Right lobe of liver (tissue), 6 donors: ENCODE results near the gene XPO6. TPM values are rescaled to one million over a fixed set of nuclear protein-coding genes. Genes with fewer than 3 reads are reported as not detected.

ENCODE experiments used
- ATAC-seq, 4 donors: fragments of 200-7000 bp; cut with Tn5 transposase; one replicate each; pipeline ENCODE4 v1.9.1; 2020; ENCODE audit warnings: mild to moderate bottlenecking in 4 of 4, moderate library complexity in 4 of 4
- DNase-seq, 3 donors: peaks; one replicate each; pipeline ENCODE4 v3.0.0-alpha.2; 2020
- H3K27ac ChIP-seq, 3 donors: fragments of 200-600 bp; one replicate each; pipeline ENCODE4 v1.8.0; 2022
- H3K27me3 ChIP-seq, 2 donors: fragments of 200-600 bp; one replicate each; pipeline ENCODE4 v1.8.0; 2022
- H3K36me3 ChIP-seq, 4 donors: fragments of 200-600 bp; sonication (generic) in 1 of 4; one replicate each; pipeline versions ENCODE4 v1.5.1 to v1.8.0; 2017 to 2022; ENCODE audit warnings: control low read depth in 1 of 4
- H3K4me1 ChIP-seq, 4 donors: fragments of 200-600 bp; sonication (generic) in 1 of 4; one replicate each; pipeline versions ENCODE4 v1.5.1 to v1.8.0; 2017 to 2022; ENCODE audit warnings: control low read depth in 1 of 4
- H3K4me3 ChIP-seq, 3 donors: fragments of 200-600 bp; one replicate each; pipeline ENCODE4 v1.8.0; 2022
- H3K9me3 ChIP-seq, 4 donors: fragments of 200-600 bp; sonication (generic) in 1 of 4; one replicate each; pipeline versions ENCODE4 v1.5.1 to v1.8.0; 2017 to 2022; ENCODE audit warnings: control low read depth in 1 of 4
- CTCF ChIP-seq, 4 donors: fragments of 200-600 bp in 3 of 4; fragments of 450-650 bp in 1 of 4; IDR thresholded peaks; one replicate each; pipeline versions ENCODE4 v1.5.1 to v1.8.0; 2016 to 2022; ENCODE audit warnings: antibody characterized with exemption in 4 of 4, mild to moderate bottlenecking in 2 of 4
- POLR2A ChIP-seq: fragments of 450-650 bp; IDR thresholded peaks from one replicate; pipeline ENCODE4 v1.6.1; 2017; ENCODE audit warnings: antibody characterized with exemption, mild to moderate bottlenecking
- WGBS: methylation state at CpG from one replicate; pipeline ENCODE4 v1.1.6; 2018; ENCODE audit warnings: low coverage, low lambda C conversion rate; ENCODE audit not compliant: insufficient coverage; ENCODE audit errors: missing lambda C conversion rate; 5-methylcytosine and 5-hydroxymethylcytosine counted together
- intact Hi-C, 2 donors: fragments of 100-400 bp; cut with DNase I; formaldehyde crosslinking; loops; one replicate each; pipeline versions ENCODE4 v1.11.2 to v1.14.1; 2022
- total RNA-seq, 6 experiments: library from RNA; depleted of rRNA in 2 of 6; stranded (reverse); fragments of >200 nt in 2 of 6; fragmentation: NEBNext Ultra II Directional in 3 of 6; extraction: Animal tissue kit (Norgen Biotek cat#: 25700) in 3 of 6; gene quantifications; one replicate each; pipeline versions ENCODE4 v1.1.0 to v1.2.4, GENCODE V29; 2016 to 2023
- donor health status: DM: no; HTN: yes; CAD: no.
- donor health status: DM: no; HTN: no; CAD: no.
- donor health status: DM: no; HTN: no; CAD: no.
- donor health status: DM: no; HTN: yes; CAD: no.
- donor health status: DM: no; HTN: yes; CAD: no.

Gene XPO6
- total RNA-seq, 6 experiments from 2014 or later: 41.8 to 62.1 (median 51.3) TPM

GRCh38 chr16:28185696-28186095, 26.1 kb downstream of the XPO6 start:
- no peaks in the 10 kb centered on the region for H3K36me3 ChIP-seq
- no peaks in the 10 kb centered on the region for H3K9me3 ChIP-seq
- intact Hi-C loops: no loop called here
- H3K27ac ChIP-seq: no peak overlapping the region
- no peak overlapping the region for H3K4me3 ChIP-seq
- H3K27me3 ChIP-seq: no peaks in the 10 kb centered on the region
- DNase-seq: no peak
- whole genome bisulfite sequencing: no CpG with 5 or more reads among the region's 1 CpG
- peaks cover 0 to 10% (median 7%) of the 10 kb centered on the region in 4 donors for H3K4me1 ChIP-seq
- no peak for ATAC-seq
- TF ChIP-seq POLR2A (no peak), CTCF (IDR thresholded peaks at IDR 0.05) (no peak)

- no peaks in the 10 kb centered on the region for H3K36me3 ChIP-seq
- peaks cover 0 to 10% (median 7%) of the 10 kb centered on the region in 4 donors for H3K4me1 ChIP-seq
- no peaks in the 10 kb centered on the region for H3K27me3 ChIP-seq
- intact Hi-C loops: no loop called here
- no peak overlapping the region for H3K27ac ChIP-seq
- no peak overlapping the region for H3K4me3 ChIP-seq
- ATAC-seq: no peak
- TF ChIP-seq POLR2A (no peak), CTCF (IDR thresholded peaks at IDR 0.05) (no peak)
- no peaks in the 10 kb centered on the region for H3K9me3 ChIP-seq
- 94% methylated on average over 2 of the region's 2 CpGs for WGBS
- DNase-seq: no peak
These were observed 27.1 kb downstream of the XPO6 start for GRCh38 chr16:28184625-28185024.

- 88% methylated on average over 4 of the region's 4 CpGs for WGBS
These were observed 27.8 kb downstream of the XPO6 start for GRCh38 chr16:28183930-28184329.

DNA sequence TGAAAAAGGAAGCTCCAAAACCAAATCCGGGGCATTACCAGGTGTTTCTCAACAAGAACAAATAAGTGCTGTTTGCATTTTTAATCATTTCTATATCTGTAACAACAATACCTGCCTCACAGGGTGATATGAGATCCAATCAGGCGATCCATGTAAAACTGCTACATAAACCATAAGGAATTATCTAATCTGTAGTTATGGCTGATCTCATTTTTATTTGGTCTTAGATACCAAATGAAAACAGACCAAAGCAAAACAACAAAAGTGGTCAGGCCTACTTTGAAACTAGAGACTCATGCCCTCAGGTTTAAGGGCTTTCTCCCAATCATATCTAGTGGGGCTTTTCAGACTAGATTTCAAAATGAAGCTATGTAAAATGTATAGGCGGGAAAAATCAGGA, 28.3 kb downstream of the XPO6 start:
- no peaks in the 10 kb centered on the region for H3K36me3 ChIP-seq
- H3K9me3 ChIP-seq: no peaks in the 10 kb centered on the region
- H3K27ac ChIP-seq: no peak overlapping the region
- WGBS: 62% methylated on average over 3 of the region's 3 CpGs
- DNase-seq (no peak), ATAC-seq (no peak)
- TF ChIP-seq POLR2A (no peak), CTCF (IDR thresholded peaks at IDR 0.05) (no peak)
- peaks cover 0 to 10% (median 7%) of the 10 kb centered on the region in 4 donors for H3K4me1 ChIP-seq
- no peak overlapping the region for H3K4me3 ChIP-seq
- H3K27me3 ChIP-seq: no peaks in the 10 kb centered on the region
- intact Hi-C loops: no loop called here

More at GRCh38 chr16:28183930-28184329, 27.8 kb downstream of the XPO6 start:
- Histone ChIP-seq H3K27ac (no peak overlapping the region), H3K27me3 (no peaks in the 10 kb centered on the region), H3K4me3 (no peak overlapping the region), H3K9me3 (no peaks in the 10 kb centered on the region), H3K36me3 (no peaks in the 10 kb centered on the region), H3K4me1 (peaks cover 0 to 10% (median 7%) of the 10 kb centered on the region in 4 donors)
- no peak for ATAC-seq
- intact Hi-C loops: no loop called here
- DNase-seq: no peak
- TF ChIP-seq CTCF (IDR thresholded peaks at IDR 0.05) (no peak), POLR2A (no peak)

DNA sequence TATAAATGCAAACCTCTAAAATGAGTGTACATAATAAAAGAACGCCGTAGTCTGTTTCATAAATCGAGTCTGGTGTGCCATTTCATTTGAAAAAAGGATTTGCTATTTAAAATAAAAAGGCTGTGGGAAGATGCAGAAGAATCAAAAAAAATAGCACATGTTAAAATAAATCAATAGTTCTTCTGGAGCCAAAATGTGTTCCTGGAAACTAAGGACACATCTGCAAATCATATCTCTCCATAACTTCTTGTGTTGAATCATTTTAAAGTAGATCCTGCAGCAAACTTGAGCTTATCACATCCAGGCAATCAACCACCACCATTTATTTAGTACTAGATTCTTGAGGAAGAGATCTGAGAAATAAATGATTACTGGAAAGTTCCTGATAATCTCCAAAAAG, 29.0 kb downstream of the XPO6 start:
- WGBS: 89% methylated on average over 3 of the region's 3 CpGs
- intact Hi-C loops: no loop called here
- no peak for TF ChIP-seq POLR2A
- TF ChIP-seq CTCF (IDR thresholded peaks at IDR 0.05): no peak
- H3K4me3 ChIP-seq: no peak overlapping the region
- H3K27me3 ChIP-seq: no peaks in the 10 kb centered on the region
- peaks cover 0 to 10% (median 7%) of the 10 kb centered on the region in 4 donors for H3K4me1 ChIP-seq
- no peak overlapping the region for H3K27ac ChIP-seq
- no peak for DNase-seq
- no peaks in the 10 kb centered on the region for H3K36me3 ChIP-seq
- no peak for ATAC-seq
- H3K9me3 ChIP-seq: no peaks in the 10 kb centered on the region
